Hematopoietic multipotent progenitor cell treated with erythropoietin and hydrocortisone succinate and interleukin-3 and kit ligand, for 15 days (in vitro differentiated cells): ENCODE measurements around the gene EIF3A.
"Not testable (repeated sequence)": the region's sequence is repeated elsewhere in the genome, so short reads cannot be mapped to it uniquely, and the experiment has no call there.

ENCODE experiments used
- DNase-seq: peaks from one replicate; pipeline ENCODE4 v3.0.0-alpha.2; 2015; ENCODE audit warnings: low spot score

The EIF3A gene, protein sequence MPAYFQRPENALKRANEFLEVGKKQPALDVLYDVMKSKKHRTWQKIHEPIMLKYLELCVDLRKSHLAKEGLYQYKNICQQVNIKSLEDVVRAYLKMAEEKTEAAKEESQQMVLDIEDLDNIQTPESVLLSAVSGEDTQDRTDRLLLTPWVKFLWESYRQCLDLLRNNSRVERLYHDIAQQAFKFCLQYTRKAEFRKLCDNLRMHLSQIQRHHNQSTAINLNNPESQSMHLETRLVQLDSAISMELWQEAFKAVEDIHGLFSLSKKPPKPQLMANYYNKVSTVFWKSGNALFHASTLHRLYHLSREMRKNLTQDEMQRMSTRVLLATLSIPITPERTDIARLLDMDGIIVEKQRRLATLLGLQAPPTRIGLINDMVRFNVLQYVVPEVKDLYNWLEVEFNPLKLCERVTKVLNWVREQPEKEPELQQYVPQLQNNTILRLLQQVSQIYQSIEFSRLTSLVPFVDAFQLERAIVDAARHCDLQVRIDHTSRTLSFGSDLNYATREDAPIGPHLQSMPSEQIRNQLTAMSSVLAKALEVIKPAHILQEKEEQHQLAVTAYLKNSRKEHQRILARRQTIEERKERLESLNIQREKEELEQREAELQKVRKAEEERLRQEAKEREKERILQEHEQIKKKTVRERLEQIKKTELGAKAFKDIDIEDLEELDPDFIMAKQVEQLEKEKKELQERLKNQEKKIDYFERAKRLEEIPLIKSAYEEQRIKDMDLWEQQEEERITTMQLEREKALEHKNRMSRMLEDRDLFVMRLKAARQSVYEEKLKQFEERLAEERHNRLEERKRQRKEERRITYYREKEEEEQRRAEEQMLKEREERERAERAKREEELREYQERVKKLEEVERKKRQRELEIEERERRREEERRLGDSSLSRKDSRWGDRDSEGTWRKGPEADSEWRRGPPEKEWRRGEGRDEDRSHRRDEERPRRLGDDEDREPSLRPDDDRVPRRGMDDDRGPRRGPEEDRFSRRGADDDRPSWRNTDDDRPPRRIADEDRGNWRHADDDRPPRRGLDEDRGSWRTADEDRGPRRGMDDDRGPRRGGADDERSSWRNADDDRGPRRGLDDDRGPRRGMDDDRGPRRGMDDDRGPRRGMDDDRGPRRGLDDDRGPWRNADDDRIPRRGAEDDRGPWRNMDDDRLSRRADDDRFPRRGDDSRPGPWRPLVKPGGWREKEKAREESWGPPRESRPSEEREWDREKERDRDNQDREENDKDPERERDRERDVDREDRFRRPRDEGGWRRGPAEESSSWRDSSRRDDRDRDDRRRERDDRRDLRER (N-terminal part only)

DNA sequence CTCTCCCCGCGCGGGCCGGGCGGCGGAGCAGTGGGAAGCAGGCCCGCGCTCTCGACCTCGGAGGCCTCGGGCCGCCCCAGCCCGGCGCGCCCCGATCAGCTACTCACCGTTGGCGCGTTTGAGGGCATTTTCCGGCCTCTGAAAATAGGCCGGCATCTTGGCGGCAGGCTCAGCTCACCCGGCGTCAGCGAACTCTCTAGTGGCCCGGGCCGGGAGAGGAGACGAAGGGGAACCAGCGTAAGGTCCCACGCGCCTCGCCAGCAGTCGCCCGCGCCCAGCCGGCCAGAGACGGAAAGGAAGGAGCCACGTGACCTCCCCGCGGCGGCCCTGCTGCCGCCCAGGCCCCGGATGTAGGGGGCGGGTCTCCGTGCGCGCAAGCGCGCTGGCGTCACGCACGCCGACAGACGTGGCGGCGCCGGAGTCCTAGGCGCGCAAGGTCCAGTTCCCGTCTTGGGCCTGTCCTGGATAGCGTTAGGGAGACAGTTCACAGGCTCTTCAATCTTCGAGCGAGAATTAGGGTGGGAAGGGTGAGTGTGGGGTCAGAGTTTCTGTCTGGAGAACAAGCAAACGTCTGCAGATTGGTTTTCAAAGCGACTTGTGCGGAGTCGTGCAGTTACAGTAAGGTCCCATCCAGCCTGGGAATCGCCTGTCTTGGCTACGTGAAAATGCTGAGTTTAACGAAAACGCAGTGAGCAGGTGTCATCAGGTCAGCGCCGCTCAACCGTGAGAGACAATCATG lies at the start of gene EIF3A:
Gene EIF3A (minus strand): TSS at position 297 of the 739 bp plus-strand sequence. CDS start 141 bp downstream, at position 156.
- peak; percentile 93 for DNase-seq

DNA sequence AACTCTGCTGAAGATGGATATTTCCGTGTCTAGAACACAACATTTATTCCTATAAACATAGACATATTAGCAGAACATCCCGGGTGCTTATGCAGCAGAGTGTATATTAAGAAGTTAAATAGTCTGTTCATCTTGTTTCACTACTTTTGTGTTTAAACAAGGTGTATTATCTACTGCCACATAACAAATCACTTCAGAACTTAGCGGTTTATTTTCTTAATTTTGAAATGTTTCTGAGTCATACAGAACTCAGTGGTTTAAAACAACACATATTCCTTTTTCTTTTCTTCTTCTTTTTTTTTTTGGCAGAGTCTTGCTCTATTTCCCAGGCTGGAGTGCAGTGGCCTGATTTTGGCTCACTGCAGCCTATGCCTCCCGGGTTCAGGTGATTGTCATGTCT lies 49.1 kb upstream of the EIF3A start:
- no peak for DNase-seq

DNA sequence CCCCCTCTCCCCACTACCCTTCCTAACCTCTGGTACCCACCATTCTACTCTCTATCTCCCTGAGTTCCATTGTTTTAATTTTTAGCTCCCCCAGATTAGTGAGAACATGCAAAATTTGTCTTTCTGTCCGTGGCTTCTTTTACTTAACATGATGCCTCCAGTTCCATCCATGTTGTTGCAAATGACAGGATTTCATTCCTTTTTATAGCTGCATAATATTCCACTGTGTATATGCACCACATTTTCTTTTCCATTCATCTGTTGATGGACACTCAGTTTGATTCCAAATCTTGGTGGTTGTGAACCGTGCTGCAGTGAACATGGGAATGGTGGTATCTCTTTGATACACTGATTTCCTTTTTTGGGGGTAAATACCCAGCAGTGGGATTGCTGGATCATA lies 45.3 kb upstream of the EIF3A start:
- DNase-seq = no peak

DNA sequence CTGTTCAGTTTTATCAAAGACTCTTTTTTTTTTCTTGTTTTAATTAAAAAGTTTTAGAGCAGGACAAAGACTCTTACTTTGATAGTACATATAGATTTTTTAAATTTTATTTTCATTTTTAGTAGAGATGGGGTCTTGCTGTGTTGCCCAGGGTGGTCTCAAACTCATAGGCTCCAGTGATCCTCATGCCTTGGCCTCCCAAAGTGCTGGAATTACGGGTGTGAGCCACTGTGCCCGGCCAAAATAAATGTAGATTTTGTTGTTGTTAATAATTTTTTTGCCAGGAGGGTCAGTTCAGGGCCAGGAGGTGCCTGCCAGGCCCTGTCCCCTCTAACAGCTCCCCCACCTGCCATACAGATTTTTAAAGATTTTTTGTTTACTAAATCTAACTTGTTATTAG lies 40.3 kb upstream of the EIF3A start:
- DNase-seq = no peak

DNA sequence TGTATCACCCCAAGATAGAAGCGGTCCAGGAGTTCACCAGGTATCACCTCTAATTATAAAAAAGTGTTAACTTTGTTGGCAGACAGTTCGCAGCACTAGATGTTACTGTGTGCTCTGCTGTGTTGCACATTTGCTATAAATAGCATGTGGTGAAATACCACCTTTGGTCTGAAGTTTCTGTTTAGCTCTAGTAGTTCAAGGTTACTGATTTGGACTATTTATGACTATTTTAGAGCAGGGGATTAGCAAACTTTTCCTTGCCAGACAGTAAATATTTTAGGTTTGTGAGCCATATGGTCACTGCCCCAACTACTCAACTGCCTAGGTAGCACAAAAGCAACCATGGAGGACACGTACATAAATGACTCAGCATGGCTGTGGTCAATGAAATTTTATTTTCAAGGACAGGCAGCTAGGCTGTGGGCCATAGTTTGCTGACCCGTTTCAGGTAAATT lies 39.8 kb upstream of the EIF3A start:
- DNase-seq = no peak

DNA sequence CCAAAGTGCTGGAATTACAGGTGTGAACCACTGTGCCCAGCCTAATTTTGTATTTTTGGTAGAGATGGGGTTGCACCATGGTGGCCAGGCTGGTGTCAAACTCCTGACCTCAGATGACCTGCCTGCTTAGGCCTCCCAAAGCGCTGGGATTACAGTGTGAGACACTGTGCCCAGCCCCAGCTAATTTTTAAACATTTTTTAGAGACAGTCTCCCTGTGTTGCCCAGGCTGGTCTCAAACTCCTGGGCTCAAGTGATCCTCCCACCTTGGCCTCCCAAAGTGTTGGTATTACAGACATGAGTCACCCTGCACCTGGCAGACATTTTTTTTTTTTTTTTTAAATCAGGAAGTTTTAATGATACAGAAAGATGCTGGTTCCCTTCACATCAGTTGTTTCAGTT lies 38.8 kb upstream of the EIF3A start:
- DNase-seq = no peak

DNA sequence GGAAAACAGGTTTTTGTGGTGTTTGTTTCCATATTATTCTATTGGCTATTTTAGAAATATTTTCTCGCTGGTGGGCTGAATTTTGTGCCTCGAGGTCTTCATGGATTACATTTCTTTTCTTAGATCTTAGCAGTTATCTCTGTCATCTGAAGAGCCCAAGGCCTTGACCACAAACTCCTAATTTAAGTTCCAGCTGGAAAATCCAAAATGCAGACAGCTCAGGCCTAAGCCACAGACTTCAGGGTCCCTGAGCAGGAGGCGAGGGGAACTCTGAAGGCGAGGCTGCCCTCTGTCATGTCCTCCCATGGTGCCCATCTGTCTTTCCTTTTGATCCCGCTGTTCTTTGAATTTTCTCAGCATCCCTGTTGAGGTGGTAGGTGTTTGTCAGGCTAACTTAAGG lies 37.6 kb upstream of the EIF3A start:
- no peak for DNase-seq

DNA sequence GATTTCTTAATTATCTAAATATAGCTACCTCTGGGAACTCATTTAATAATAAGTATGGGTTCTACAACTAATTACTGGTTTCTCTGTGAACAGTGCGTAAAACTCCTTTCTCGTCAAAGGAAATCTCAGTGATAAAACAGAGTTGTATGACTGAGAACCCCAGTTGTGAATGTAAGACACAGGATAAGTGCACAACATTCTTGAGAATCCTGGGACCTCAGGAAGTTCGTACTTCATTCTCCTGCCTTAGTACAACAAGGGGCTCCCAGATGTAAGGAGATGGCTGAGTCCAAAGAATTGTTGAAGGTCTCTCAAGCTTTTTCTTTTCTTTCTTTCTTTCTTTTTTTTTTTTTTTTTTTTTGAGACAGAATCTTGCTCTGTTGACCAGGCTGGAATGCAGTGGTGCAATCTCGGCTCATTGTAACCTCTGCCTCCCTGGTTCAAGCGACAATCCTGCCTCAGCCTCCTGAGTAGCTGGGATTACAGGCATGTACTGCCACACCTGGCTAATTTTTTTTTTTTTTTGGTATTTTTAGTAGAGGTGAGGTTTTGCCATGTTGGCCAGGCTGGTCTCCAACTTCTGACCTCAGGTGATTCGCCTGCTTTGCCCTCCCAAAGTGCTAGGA lies 35.8 kb upstream of the EIF3A start:
- DNase-seq = no peak

DNA sequence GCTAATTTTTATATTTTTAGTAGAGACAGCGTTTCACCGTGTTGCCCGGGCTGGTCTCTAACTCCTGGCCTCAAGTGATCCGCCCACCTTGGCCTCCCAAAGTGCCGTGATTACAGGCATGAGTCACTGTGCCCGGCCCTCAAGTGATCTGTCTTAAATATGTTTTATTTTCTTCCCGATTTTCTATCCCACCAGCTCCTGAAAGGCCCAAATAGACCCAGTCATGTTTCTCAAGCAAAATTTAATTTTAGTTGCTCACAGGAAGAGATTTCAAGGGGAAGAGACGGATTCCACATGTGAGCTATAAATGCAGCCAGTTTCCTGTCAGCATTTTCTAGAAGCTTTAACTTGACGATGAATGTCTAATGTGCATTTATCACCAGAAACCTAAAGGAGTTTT lies 35.3 kb upstream of the EIF3A start:
- DNase-seq = no peak

DNA sequence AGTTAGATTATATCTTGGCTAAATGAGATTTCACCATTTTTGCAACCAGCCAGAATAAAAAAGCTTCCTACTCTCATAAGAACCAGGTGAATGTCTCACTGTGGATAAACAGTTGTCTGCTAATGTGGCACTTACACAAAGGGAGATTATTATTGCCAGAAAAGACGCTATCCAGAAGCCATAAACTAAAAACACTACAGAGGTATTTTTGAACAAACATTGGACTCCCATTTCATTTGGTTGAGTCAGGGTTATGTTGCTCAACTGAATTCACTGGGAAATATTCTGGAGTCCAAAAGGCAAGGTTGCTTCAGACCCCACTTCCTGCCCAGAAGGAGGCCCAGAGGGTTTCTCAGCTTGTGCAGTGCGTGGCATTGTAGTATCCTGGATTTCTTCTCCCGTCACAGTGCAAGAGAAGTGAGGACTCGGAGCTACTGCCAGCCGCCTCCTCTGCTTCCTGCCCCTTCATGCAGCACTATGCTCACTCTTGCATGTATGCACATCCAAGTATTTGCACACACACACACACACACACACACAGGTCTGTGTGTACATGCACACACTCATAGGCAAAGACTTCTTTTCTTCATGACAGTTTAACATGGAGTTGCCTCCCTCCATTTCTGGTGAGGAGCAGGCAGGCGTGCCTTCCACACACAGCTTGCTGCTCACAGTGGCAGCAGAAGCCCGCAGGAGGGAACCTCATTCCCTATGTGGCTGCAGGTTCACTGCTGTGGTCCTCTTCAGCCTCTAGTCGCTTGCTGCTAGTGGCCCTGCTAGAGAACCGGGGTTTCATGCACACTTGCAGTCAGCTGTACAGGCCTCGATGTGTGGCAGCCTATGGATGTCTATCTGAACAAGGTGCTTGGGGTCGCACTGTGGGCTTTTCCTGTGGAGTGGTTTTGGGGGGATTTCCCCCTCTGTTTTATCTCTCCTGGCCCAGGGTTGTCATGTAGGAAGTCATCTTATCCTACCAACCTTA lies 33.4 kb upstream of the EIF3A start:
- DNase-seq = no peak

DNA sequence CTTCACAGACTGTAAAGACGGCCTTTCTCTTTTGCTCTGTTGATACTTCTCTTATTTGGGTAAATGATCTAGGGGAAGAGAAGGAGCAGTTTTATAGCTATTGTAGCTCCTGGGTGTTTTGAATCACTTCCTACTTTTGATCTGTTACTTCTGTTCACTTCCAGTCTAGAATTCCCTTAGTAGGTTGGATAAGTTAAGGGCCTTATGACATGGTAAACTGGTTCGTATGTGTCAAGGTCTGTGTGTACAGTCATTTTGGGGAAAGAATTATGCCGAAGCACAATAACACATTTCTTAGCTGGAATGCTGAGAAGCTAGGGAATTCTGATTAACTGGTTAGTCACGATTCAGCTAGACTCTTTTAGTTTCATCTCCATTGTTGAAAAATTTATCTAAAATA lies 31.4 kb upstream of the EIF3A start:
- no peak for DNase-seq

DNA sequence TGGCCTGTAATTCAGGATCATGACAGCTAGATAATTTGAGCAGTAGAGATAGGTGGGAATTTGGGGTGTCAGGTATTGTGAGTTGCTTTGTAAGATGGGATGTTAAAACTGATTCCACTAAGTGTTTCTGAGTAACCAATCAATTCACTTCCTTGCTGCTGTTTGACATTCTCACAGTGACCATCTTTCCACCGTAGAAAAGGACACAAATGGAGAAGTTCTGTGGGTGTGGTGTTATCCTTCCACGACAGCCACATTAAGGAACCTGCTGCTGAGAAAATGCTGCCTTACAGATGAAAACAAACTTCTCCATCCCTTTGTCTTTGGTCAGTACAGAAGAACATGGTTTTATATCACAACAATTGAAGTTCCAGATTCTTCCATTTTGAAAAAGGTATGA lies 27.2 kb upstream of the EIF3A start:
- DNase-seq = not testable (repeated sequence)

DNA sequence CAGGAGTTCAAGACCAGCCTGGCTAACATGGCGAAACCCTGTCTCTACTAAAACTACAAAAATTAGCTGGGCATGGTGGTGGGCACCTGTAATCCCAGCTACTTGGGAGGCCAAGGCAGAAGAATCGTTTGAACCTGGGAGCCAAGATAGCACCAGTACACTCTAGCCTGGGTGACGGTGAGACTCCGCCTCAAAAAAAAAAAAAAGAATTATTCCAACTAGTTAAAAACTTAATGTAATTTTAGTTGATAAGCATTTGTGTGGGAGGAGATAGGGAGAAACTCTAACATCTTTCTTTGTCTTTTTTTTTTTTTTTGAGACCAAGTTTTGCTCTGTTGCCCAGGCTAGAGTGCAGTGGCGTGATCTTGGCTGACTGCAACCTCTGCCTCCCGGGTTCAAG lies 26.5 kb upstream of the EIF3A start:
- DNase-seq = not testable (repeated sequence)

DNA sequence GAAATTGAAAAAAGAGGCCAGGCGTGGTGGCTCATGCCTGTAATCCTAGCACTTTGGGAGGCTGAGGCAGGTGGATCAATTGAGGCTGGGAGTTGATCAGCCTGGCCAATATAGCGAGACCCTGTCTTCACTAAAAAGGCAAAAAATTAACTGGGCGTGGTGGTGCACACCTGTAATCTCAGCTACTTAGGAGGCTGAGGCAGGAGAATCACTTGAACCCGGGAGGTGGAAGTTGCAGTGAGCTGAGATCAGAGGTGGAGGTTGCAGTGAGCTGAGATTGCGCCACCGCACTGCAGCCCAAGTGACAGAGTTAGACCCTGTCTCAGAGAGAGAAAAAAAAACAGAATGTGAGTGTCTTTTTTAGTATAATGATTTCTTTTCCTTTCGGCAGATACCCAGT lies 25.3 kb upstream of the EIF3A start:
- not testable (repeated sequence) for DNase-seq

DNA sequence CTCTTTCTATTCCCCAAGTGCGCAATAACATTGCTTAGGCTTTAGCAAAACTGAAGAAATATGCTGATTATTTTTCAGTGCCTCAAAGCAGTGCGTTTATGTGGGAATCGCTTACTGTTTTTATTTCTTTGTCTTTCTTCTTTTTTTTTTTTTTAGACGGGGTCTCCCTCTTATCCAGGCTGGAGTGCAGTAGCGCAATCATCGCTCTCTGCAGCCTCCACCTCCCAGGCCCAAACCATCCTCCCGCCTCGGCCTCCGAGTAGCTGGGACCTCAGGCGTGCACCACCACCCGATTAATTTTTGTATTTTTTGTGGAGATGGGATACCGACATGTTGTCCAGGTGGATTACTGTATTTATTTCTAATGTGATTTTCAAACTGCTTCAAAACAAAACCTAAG lies 24.5 kb upstream of the EIF3A start:
- no peak for DNase-seq

DNA sequence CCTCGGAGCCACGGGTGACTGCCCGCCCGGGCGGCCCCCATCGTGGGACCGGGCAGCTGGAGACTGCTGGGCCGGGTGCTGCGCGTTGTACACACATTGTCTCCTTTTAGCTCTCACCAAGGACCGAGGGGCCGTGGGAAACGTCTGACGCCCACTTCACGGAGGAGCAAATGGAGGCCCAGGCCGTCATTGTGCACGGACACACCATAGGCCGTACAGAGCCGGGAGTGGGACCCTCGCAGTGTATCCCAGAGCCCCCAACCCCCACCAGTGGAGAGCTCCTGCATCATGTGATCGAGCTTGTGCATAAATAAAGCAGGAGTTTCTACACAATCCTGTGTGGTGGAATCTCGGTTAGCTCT lies 24.0 kb upstream of the EIF3A start:
- DNase-seq = no peak

DNA sequence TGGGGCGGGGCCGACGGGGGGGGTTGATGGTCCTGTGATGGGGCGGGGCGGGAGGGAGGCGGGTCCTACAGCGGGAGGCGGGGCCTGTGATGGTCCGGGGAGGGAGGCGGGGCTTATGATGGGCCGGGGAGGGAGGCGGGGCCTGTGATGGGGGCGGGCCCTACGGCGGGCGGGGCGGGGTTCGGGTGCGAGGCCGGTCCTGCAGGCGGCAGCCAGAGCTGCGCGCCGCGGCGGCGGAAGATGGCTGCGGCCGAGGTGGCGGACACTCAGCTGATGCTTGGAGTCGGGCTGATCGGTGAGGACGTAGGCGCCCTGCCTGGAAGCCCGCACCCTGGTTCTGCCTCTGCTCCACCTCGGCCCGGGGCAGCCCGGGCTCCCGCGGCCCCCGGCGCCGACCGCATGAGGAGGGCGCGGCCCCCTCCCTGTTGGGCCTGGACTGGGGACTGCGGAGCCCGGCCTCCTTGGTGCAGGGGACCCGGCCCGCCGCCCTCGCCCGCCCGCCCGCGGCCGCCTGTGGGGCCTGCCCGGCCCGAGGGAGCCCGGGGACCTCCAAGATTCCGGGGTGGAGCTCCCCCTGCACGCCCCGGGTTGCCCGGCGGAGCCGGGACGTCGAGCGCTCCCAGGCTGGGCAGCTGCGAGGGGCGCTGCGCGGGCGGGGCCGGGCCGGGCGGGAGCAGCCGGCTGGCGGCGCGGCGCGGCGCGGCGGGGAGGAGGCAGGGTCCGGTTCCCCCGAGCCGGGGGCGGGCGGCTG lies 23.5 kb upstream of the EIF3A start, which contains the start of gene DENND10:
Gene DENND10 (plus strand): TSS at position 211 of the 751 bp plus-strand sequence. CDS start 30 bp downstream, at position 241.
- DNase-seq = peak; percentile 82

DNA sequence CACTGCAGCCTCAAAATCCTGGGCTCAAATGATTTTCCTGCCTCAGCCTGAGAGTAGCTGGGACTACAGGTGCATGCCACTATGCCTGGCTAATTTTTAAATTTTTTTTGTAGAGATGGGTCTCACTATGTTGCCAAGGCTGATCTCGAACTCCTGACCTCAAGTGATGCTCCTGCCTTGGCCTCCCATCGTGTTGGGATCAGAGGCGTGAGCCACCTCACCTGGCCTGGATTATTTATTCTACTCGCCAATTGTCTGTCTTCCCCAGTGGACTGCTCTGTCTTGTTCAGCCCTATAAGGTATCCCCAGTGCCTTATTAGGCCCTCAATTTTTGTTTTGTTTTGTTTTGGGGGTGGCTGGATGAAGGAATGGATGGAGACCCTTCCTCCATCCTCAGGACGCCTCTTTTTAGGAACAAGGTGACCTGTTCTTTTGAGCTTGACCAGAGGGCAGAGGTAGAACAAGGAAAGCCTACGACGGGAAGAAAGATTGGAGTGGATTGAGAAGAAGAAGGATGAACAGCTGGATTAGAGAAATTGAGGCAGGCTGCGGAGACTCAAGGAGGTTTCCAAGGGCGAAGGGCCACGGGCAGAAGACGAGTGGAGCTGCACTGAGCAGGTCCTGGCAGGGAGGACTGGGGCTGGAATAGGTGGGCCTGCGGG lies 22.8 kb upstream of the EIF3A start:
- DNase-seq = no peak
